Activated naive CD8-positive, alpha-beta T cell treated with anti-CD3 and anti-CD28 coated beads, Interleukin-2, amount 10 ng/mL, durations not matched to agents 7 days and 5 days (primary cell): ENCODE measurements around the gene PRKCQ. TPM values are rescaled to one million over a fixed set of nuclear protein-coding genes. Genes with fewer than 3 reads are reported as not detected.
"Not testable (repeated sequence)": the region's sequence is repeated elsewhere in the genome, so short reads cannot be mapped to it uniquely, and the experiment has no call there.

Experiments used
- ATAC-seq: fragments of 150-1000 bp; cut with Tn5 transposase; one replicate; pipeline ENCODE4 v1.10.0; 2021; ENCODE audit warnings: low read depth, moderate library complexity
- POLR2A ChIA-PET: fragments of 350-600 bp; sonication (Branson Sonifier 250); formaldehyde crosslinking; loops from one replicate; lab custom pipeline; 2021; ENCODE audit warnings: antibody characterized with exemption; lab: Charles Lee
- DNase-seq: peaks from one replicate; pipeline ENCODE4 v3.0.0; 2021
- H3K27ac Mint-ChIP-seq: one replicate; pipeline ENCODE4 v1.8.0; 2022; ENCODE audit warnings: mild to moderate bottlenecking, mixed read lengths
- H3K27me3 Mint-ChIP-seq: one replicate; pipeline ENCODE4 v1.8.0; 2022; ENCODE audit warnings: mild to moderate bottlenecking, moderate library complexity, mixed read lengths
- H3K36me3 Mint-ChIP-seq: one replicate; pipeline ENCODE4 v1.8.0; 2021; ENCODE audit warnings: mild to moderate bottlenecking, mixed read lengths
- H3K4me1 Mint-ChIP-seq: one replicate; pipeline ENCODE4 v1.8.0; 2021; ENCODE audit warnings: mixed read lengths
- H3K4me3 Mint-ChIP-seq: one replicate; pipeline ENCODE4 v1.8.0; 2022; ENCODE audit warnings: mild to moderate bottlenecking, moderate library complexity, mixed read lengths
- H3K9me3 Mint-ChIP-seq: one replicate; pipeline ENCODE4 v1.8.0; 2021; ENCODE audit warnings: mixed read lengths
- total RNA-seq, 2 experiments: library from RNA; stranded (reverse); gene quantifications; one replicate each; pipeline ENCODE4 v1.2.3, GENCODE V29; 2021

PRKCQ gene
- total RNA-seq, 2 experiments from 2014 or later = 61.2 to 61.8 TPM

- POLR2A ChIA-PET = no interaction called here
- ATAC-seq = no peak
- peaks cover 29% of the 10 kb centered on the region for H3K4me1 Mint-ChIP-seq
- H3K36me3 Mint-ChIP-seq = peaks cover 81% of the 10 kb centered on the region
- peaks cover 5% of the 10 kb centered on the region for H3K9me3 Mint-ChIP-seq
- peak overlapping the region; percentile 53 for H3K27ac Mint-ChIP-seq
- DNase-seq = no peak
- no peak overlapping the region for H3K4me3 Mint-ChIP-seq
- no peaks in the 10 kb centered on the region for H3K27me3 Mint-ChIP-seq
Observed at GRCh38 chr10:6465854-6466601, 114.0 kb downstream of the PRKCQ start.

- peaks cover 29% of the 10 kb centered on the region for H3K4me1 Mint-ChIP-seq
Observed at GRCh38 chr10:6465437-6465836, 114.6 kb downstream of the PRKCQ start.

GRCh38 chr10:6464862-6465430 is 115.1 kb downstream of the PRKCQ start:
- no peaks in the 10 kb centered on the region for H3K27me3 Mint-ChIP-seq
- peaks cover 10% of the 10 kb centered on the region for H3K9me3 Mint-ChIP-seq
- no peak overlapping the region for H3K4me3 Mint-ChIP-seq
- peaks cover 31% of the 10 kb centered on the region for H3K4me1 Mint-ChIP-seq
- ATAC-seq (no peak), DNase-seq (no peak)
- POLR2A ChIA-PET = no interaction called here
- peaks cover 81% of the 10 kb centered on the region for H3K36me3 Mint-ChIP-seq
- H3K27ac Mint-ChIP-seq = no peak overlapping the region

More at GRCh38 chr10:6465437-6465836, 114.6 kb downstream of the PRKCQ start:
- Mint-ChIP-seq H3K4me3 (no peak overlapping the region), H3K27me3 (no peaks in the 10 kb centered on the region), H3K36me3 (peaks cover 81% of the 10 kb centered on the region), H3K27ac (no peak overlapping the region), H3K9me3 (peaks cover 10% of the 10 kb centered on the region)
- POLR2A ChIA-PET = no interaction called here
- ATAC-seq = no peak
- DNase-seq = no peak

DNA sequence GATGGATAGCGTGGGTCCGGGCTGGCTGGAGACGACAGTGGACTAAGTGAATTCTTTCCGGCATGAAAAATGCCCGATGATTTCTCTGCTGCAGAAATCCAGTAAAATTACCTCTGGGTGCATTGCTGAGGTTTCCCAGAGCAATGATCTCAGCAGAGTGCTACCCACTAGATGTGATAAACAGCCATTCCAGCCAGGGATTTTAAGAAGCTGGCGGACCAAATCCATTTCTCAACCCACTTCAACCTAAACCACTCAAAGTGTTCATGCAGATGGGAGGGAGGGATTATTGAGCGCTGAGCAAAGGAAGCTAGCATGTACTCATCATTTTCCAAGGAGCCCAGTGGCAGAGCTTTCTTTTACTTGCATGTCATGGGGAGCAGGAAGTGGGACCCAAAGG is 116.7 kb downstream of the PRKCQ start:
- POLR2A ChIA-PET = interaction anchor here (0.8 kb wide), 1 partner anchor 117 kb away, joined by 3 read pairs; no protein-coding TSS in a partner anchor
- H3K36me3 Mint-ChIP-seq = peaks cover 85% of the 10 kb centered on the region

GRCh38 chr10:6461961-6462360 is 118.1 kb downstream of the PRKCQ start:
- Mint-ChIP-seq H3K9me3 (peaks cover 14% of the 10 kb centered on the region), H3K27me3 (no peaks in the 10 kb centered on the region), H3K4me3 (no peak overlapping the region), H3K4me1 (peaks cover 35% of the 10 kb centered on the region), H3K27ac (peak overlapping the region; percentile 56), H3K36me3 (peaks cover 84% of the 10 kb centered on the region)
- DNase-seq (no peak), ATAC-seq (no peak)
- POLR2A ChIA-PET = no interaction called here

More for the DNA sequence above, 116.7 kb downstream of the PRKCQ start:
- ATAC-seq (no peak), DNase-seq (no peak)
- Mint-ChIP-seq H3K4me3 (no peak overlapping the region), H3K4me1 (peaks cover 38% of the 10 kb centered on the region), H3K27me3 (no peaks in the 10 kb centered on the region), H3K27ac (no peak overlapping the region), H3K9me3 (peaks cover 14% of the 10 kb centered on the region)

DNA sequence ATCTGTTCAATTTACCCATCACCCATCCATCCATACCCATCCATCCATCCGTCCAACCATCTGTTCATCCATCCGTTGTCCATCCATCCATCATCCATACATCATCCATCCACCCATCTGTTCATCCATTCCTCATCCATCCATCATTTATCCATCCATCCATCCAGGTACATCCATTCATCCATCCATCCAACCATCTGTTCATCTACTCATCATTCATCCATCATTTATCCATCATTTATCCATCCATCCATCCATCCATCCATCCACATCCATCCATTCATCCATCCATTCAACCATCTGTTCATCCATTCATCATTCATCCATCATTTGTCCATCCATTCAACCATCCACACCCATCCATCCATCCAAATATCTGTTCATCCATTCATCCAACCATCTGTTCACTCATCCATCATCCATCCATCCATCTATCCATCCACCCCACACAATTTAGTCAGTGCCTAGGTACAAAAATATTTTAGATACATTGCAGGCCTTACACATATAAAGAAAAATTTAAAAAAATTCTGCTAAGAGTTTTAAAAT is 119.1 kb downstream of the PRKCQ start:
- Mint-ChIP-seq H3K4me3 (no peak overlapping the region), H3K27me3 (no peaks in the 10 kb centered on the region), H3K36me3 (peaks cover 88% of the 10 kb centered on the region), H3K27ac (peak overlapping the region; percentile 40), H3K9me3 (peaks cover 15% of the 10 kb centered on the region), H3K4me1 (peaks cover 33% of the 10 kb centered on the region)
- DNase-seq (no peak), ATAC-seq (no peak)
- POLR2A ChIA-PET = interaction anchor here (0.7 kb wide), 1 partner anchor 206 kb away, joined by 6 read pairs; no protein-coding TSS in a partner anchor

DNA sequence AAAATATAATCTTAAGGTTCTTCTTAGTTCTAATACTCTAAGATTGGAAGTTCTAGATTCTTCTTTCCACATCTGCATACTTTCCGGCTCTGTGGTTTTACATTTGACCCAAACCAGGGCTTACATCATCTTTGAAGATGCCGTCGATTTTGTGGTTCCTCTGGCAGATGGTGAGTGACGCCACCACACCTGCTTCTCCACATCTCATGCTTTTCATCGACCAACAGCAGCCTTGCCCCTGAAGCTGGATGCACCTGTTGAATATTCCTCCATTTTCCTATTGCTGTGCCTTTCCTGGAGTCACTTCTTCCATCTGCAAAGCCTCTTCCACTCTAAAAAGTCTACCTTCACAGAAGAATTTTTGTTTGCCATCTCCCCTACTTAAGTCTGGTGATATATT is 121.3 kb downstream of the PRKCQ start:
- H3K9me3 Mint-ChIP-seq = peaks cover 18% of the 10 kb centered on the region
- POLR2A ChIA-PET = no interaction called here
- no peaks in the 10 kb centered on the region for H3K27me3 Mint-ChIP-seq
- no peak overlapping the region for H3K4me3 Mint-ChIP-seq
- peaks cover 34% of the 10 kb centered on the region for H3K4me1 Mint-ChIP-seq
- peaks cover 93% of the 10 kb centered on the region for H3K36me3 Mint-ChIP-seq
- ATAC-seq (no peak), DNase-seq (no peak)
- peak overlapping the region; percentile 74 for H3K27ac Mint-ChIP-seq

- H3K9me3 Mint-ChIP-seq = peaks cover 18% of the 10 kb centered on the region
- H3K36me3 Mint-ChIP-seq = peaks cover 83% of the 10 kb centered on the region
- peaks cover 31% of the 10 kb centered on the region for H3K4me1 Mint-ChIP-seq
- H3K27me3 Mint-ChIP-seq = no peaks in the 10 kb centered on the region
- peak overlapping the region; percentile 4 for H3K27ac Mint-ChIP-seq
- POLR2A ChIA-PET = interaction anchor here (0.7 kb wide), 1 partner anchor 12 kb away, joined by 4 read pairs; no protein-coding TSS in a partner anchor
- no peak for DNase-seq
- ATAC-seq = no peak
- H3K4me3 Mint-ChIP-seq = no peak overlapping the region
Observed at GRCh38 chr10:6457376-6457775, 122.7 kb downstream of the PRKCQ start.

DNA sequence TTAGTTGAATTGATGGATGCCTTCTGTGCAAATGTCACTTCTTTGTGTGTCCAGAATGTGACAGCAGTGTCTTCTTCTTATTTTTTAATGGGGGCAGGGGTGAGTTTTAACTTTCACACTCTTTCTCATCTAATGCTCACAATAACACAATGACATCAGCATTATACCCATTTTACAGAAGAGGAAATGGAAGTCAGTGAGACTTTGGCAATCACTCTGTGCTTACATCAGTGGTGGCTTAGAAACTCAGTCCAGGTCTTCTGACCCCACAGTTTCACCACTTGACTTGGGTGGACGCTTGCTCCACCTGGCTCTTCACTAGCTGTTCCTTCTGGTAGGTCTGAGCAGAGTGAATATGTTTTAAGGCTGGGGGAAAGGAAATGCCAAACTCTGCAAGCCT is 124.0 kb downstream of the PRKCQ start:
- POLR2A ChIA-PET = no interaction called here
- Mint-ChIP-seq H3K4me3 (no peak overlapping the region), H3K27me3 (no peaks in the 10 kb centered on the region), H3K9me3 (peaks cover 13% of the 10 kb centered on the region), H3K36me3 (peaks cover 79% of the 10 kb centered on the region), H3K27ac (no peak overlapping the region), H3K4me1 (peaks cover 27% of the 10 kb centered on the region)
- ATAC-seq (no peak), DNase-seq (no peak)

DNA sequence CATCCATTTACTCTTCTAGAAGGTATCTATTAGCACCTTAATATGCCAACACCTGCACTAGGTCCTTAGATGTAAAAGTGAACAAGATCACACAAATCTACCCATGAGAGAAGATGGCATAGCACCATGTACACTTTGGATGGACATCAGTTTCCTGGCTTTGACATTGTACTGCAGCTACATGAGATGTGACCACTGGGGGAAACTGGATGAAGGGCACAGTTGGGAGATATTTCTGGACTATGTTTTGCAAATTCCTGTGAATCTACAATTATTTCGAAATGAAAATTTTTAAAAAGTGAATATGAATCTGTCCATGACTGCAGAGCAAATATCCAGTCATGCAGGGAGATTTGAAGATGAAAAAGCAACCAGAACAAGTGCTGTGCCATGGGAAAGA is 124.5 kb downstream of the PRKCQ start:
- H3K4me3 Mint-ChIP-seq = no peak overlapping the region
- POLR2A ChIA-PET = no interaction called here
- H3K4me1 Mint-ChIP-seq = peaks cover 24% of the 10 kb centered on the region
- H3K27ac Mint-ChIP-seq = no peak overlapping the region
- ATAC-seq (no peak), DNase-seq (no peak)
- H3K27me3 Mint-ChIP-seq = no peaks in the 10 kb centered on the region
- peaks cover 9% of the 10 kb centered on the region for H3K9me3 Mint-ChIP-seq
- H3K36me3 Mint-ChIP-seq = peaks cover 77% of the 10 kb centered on the region

- POLR2A ChIA-PET = interaction anchor here (0.6 to 2.5 kb wide), 5 partner anchors 41 to 155 kb away, joined by 3 to 14 read pairs (median 4); no protein-coding TSS in a partner anchor
- ATAC-seq (no peak), DNase-seq (no peak)
- Mint-ChIP-seq H3K9me3 (no peaks in the 10 kb centered on the region), H3K4me1 (peaks cover 17% of the 10 kb centered on the region), H3K4me3 (no peak overlapping the region), H3K27ac (no peak overlapping the region), H3K36me3 (peaks cover 46% of the 10 kb centered on the region), H3K27me3 (no peaks in the 10 kb centered on the region)
Observed at GRCh38 chr10:6446711-6447110, 133.4 kb downstream of the PRKCQ start.

GRCh38 chr10:6445671-6446316 is 134.3 kb downstream of the PRKCQ start:
- Mint-ChIP-seq H3K4me3 (peak overlapping the region; percentile 3), H3K4me1 (peaks cover 18% of the 10 kb centered on the region), H3K27me3 (no peaks in the 10 kb centered on the region), H3K9me3 (no peaks in the 10 kb centered on the region), H3K36me3 (peaks cover 50% of the 10 kb centered on the region), H3K27ac (peak overlapping the region; percentile 69)
- ATAC-seq = no peak
- peak; percentile 64 for DNase-seq
- POLR2A ChIA-PET = interaction anchor here (0.6 to 2.5 kb wide), 6 partner anchors 42 to 156 kb away, joined by 3 to 14 read pairs (median 5); no protein-coding TSS in a partner anchor

GRCh38 chr10:6439875-6440274 is 140.2 kb downstream of the PRKCQ start:
- H3K27ac Mint-ChIP-seq, POLR2A ChIA-PET, H3K9me3 Mint-ChIP-seq, ATAC-seq, DNase-seq, H3K27me3 Mint-ChIP-seq, H3K4me3 Mint-ChIP-seq: not testable (repeated sequence)
- peaks cover 11% of the 10 kb centered on the region for H3K4me1 Mint-ChIP-seq
- peaks cover 48% of the 10 kb centered on the region for H3K36me3 Mint-ChIP-seq
